OCI-LY1 (cell line): ENCODE measurements around the gene A2M.

Experiments used
- EZH2 ChIP-seq: fragments of 200-600 bp; sonication (generic), shearing (Covaris generic); IDR thresholded peaks from 2 replicates; pipeline ENCODE4 v1.8.0; 2017; ENCODE audit warnings: borderline replicate concordance, mixed run types, mild to moderate bottlenecking, antibody characterized with exemption, low read length, moderate library complexity, mixed read lengths
- TF ChIP-seq, protein P1 (sequence below): fragments of 200-600 bp; sonication (generic), shearing (Covaris generic); IDR thresholded peaks from 2 replicates; pipeline ENCODE4 v1.5.1; 2017; ENCODE audit warnings: mild to moderate bottlenecking, antibody characterized with exemption, low read length, moderate library complexity, mixed read lengths

DNA sequence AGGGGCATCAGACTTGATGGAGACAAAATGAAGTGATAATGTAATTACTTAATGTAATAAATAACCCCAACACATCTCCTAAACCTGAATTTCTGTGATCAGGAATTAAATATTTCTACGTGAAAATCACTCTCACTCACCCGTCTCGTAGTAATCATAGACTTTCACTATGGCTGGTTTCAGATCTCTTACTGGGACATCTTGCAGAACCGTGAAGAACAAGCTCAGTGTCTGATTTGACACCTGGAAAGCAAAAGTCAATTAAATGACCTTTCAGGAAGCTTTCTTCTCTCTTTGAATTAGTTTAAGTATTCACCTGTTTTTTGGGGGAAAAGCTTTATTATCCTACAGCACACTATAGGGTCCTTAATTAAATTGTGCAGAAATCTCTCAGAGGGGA lies 47.1 kb downstream of the A2M start:
- TF ChIP-seq, protein P1, sequence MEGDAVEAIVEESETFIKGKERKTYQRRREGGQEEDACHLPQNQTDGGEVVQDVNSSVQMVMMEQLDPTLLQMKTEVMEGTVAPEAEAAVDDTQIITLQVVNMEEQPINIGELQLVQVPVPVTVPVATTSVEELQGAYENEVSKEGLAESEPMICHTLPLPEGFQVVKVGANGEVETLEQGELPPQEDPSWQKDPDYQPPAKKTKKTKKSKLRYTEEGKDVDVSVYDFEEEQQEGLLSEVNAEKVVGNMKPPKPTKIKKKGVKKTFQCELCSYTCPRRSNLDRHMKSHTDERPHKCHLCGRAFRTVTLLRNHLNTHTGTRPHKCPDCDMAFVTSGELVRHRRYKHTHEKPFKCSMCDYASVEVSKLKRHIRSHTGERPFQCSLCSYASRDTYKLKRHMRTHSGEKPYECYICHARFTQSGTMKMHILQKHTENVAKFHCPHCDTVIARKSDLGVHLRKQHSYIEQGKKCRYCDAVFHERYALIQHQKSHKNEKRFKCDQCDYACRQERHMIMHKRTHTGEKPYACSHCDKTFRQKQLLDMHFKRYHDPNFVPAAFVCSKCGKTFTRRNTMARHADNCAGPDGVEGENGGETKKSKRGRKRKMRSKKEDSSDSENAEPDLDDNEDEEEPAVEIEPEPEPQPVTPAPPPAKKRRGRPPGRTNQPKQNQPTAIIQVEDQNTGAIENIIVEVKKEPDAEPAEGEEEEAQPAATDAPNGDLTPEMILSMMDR = no peak
- no peak for TF ChIP-seq EZH2
